Measurements from ENCODE around the gene UBXN1.

GRCh38 chr11:62716206-62716605 is 37.3 kb upstream of the UBXN1 start:
- TF ChIP-seq, protein P1, sequence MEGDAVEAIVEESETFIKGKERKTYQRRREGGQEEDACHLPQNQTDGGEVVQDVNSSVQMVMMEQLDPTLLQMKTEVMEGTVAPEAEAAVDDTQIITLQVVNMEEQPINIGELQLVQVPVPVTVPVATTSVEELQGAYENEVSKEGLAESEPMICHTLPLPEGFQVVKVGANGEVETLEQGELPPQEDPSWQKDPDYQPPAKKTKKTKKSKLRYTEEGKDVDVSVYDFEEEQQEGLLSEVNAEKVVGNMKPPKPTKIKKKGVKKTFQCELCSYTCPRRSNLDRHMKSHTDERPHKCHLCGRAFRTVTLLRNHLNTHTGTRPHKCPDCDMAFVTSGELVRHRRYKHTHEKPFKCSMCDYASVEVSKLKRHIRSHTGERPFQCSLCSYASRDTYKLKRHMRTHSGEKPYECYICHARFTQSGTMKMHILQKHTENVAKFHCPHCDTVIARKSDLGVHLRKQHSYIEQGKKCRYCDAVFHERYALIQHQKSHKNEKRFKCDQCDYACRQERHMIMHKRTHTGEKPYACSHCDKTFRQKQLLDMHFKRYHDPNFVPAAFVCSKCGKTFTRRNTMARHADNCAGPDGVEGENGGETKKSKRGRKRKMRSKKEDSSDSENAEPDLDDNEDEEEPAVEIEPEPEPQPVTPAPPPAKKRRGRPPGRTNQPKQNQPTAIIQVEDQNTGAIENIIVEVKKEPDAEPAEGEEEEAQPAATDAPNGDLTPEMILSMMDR (IDR thresholded peaks at IDR 0.05; ENCODE audit: insufficient read depth, low read length), result no peak
- TF ChIP-seq POLR2AphosphoS5 (IDR thresholded peaks at IDR 0.05; ENCODE audit: low read depth) (no peak), REST (IDR thresholded peaks at IDR 0.05; ENCODE audit: insufficient replicate concordance, low read depth) (no peak), GABPA (IDR thresholded peaks at IDR 0.05; ENCODE audit: low read depth) (no peak)
